ENCODE data around the gene EBNA1BP2.

DNA sequence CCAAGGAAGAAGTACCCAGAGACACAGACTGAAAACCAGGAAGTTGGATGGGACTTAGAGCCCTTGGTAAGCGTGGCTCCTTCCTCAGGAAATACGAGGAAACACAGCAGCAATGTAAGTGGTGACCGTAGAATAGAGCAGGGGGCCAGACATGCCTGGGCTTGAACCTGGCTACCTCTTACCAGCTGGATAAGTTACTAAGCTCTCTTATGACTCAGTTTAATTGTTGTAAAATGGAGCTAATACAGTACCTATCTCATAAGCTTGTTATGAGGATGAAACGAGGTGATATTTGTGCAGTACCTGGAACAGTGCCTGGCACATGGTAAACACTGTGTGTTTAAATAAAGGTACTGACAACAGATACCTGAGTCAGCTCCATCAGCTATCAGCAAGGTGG is 19.2 kb downstream of the EBNA1BP2 start:
- no peak for TF ChIP-seq CTCF (IDR thresholded peaks at IDR 0.05; ENCODE audit: poor library complexity, severe bottlenecking)
- TF ChIP-seq POLR2AphosphoS5 (IDR thresholded peaks at IDR 0.05): no peak

Data from neural cell (in vitro differentiated cells).